CD4-positive, alpha-beta T cell treated with Interleukin-21 for 1 hour (primary cell): Measurements from ENCODE around the gene NIN.

ENCODE experiments used
- DNase-seq: peaks from one replicate; pipeline ENCODE4 v3.0.0-alpha.2; 2020

The NIN gene

DNA sequence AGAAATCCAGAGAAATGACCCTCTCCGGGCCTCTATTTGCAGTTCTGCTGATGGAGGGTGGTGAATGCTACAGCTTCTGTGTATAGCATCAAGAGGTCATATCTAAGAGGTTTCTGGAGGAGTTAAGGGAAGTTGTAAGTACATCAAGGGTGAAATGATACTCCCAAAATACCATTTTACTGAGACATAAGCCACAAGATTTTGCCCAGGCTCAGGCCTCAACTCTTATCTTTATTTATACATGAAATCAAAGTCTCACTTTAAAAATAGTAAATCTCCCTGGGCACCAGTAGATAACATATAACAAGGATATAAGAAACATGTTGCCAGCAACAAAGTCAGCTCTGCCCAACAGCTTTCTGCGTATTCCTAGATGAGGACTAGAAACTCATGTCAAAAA, 40.4 kb downstream of the NIN start:
- DNase-seq: no peak

DNA sequence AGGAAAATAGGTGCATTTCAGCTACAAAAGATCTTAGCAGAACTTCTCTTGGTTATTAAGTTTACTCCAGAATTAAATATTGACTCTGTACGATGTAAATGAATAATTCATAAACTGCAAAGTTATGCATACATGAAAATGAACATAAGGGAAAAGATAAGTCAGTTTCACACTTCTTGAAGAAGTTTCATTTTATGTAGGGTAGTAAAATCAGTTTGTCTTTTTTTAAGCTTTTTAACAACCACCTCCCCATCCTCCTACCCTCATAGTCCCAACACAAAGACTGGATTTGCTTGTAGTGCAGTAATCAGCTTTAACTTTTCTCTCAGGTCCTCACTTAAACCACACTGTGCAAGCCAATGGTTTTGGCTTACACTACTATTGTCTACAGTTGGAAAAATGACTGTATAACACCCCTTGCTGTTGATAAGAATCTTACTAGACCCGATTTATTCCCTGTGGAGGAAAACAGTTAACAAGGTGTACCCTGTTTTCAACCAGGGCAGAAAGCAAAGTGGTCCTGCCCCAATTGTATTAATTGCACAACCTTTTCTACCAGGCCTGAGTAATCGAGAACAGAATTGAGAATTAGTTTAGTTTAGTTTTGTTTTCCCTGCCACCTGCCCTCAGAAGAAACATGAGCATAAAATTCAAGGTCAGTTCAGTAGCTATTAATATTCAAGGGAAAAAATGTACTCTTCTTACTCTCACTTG, 44.1 kb downstream of the NIN start:
- DNase-seq: no peak

- no peak for DNase-seq
Measured at GRCh38 chr14:50785457-50786063, 45.4 kb downstream of the NIN start.

GRCh38 chr14:50784683-50785456, 46.1 kb downstream of the NIN start:
- DNase-seq: no peak

GRCh38 chr14:50783563-50783962, 47.4 kb downstream of the NIN start:
- DNase-seq: no peak

GRCh38 chr14:50780393-50780792, 50.6 kb downstream of the NIN start:
- DNase-seq: no peak

DNA sequence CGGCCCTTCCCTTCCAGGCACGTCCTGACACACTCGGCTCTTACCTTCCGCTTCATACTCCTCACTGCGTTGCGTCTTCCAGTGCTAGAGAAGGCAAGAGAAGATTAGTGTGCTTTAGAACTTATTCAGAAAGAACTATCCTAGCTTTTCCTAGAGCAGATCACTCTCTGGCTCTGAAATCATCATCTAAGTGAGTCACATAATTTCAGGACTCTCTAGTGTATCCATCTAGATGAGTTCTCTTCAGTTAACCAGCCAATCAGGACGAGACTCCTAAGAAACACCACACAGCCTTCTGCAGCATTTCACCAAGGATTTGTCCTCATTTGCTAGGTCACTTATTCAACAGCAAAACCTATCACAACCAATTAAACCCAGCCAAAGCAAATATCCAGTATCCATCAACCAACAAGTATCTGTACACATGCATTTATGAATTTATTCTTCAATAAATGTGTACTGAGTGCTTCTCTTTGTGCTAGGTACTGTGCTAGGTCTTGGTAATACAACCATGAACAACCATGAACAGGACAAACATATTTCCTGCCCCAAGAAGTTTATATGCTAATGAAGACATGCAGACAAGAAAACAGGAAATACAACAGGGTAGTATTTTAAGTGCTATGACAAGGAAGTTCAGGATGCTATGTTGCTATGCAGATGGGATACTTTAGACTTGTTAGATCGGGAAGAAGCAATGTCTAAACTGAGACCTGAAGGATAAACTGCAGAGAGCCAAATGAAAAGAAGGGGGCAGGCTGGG, 52.1 kb downstream of the NIN start:
- no peak for DNase-seq

DNA sequence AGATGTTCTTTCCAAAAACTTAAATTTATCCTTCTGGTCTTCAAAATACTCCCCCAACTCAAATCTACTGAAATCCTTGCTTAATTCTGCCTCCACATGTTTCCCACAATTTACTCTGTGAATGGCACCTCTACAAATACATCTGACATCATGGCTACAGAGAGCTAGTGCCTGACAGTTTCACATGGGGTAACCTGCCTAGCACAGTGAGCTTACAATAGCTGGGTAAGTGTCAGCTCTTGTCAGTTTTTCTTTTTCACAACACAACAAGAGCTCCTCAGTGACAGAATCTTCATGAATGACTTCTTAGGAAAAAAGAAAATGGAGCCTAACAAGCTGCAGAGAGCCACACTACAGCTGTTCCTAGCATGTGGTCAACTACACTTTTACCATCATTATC, 54.4 kb downstream of the NIN start:
- DNase-seq: no peak

DNA sequence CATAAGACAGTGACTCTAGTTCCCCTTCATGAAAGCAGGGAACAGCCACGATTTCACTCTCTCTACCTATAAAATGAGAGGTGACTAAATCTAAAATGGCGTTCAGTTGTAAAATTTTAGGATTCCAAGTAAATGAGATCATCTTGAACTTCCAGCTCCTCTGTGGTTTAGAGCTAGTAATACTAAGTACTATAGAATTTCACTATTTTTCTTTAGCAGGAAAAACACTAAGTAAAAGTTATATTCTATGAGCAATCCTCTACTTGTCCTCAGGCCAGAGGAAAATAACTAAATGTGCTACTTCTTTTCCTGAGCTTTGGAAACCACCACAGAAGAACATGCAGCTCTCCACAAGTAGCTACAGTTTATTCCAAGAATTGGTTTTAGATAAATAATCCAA, 55.6 kb downstream of the NIN start:
- no peak for DNase-seq

GRCh38 chr14:50774542-50775267, 56.3 kb downstream of the NIN start:
- no peak for DNase-seq

DNA sequence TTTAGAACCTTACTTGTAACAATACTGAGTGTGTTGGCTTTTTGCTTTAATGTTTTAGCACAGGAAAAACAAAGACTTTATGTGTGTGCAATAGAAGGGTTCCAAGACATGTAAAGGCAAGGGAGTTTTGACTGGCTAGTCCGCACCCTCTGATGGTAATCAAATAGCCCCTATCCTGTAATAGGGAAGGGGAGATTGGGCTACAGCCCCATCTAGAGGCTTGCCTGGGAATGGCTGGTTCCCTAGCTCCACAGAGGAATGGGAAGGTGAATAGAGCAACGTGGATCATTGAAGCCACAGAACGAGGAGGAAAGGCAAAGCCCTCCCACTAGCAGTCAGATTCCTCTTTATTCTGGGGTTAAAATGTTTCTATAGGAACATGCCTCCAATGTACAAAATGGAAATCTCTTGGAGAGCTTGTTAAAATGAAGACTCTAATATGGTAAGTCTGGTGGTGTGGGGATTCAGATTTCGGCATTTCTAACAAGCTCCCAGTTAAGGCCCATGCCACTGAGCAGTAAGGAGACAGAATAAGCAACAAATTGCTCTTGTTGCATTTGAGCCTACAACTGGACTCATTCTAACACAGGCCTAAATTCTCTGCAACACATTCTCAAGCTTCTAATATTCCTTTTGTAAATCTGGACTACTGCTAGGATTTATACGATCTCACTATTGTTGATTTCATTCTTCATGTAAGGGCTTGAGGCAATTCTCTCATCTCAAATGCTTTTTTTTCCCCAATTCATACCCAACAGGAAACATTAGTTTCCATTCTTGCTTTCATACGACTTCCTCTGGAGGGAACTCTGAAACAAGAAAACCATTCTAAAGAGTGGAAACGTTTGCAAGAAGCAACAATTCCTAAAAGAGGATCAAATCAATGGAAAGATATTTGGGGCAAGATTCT, 57.1 kb downstream of the NIN start:
- DNase-seq: peak; percentile 26

DNA sequence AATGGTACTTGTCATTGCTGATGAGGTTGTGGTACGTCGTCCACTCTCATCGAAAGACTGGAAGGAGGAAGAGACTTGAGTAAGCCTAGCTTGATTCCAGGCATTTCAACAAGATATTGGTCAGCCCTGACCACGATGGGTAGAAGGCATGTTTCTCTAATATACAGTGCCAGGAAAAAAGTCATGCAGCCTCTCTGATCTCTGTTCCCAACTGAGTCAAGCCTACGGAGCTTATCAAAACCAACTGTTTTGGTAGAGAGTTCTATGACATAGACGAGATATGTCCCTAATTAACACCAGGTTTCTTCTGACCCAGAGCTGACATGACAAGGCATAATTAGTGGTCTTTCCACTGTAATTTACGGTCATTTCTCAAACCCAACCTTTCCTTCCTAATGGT, 58.5 kb downstream of the NIN start:
- DNase-seq: no peak

- DNase-seq: no peak
Measured at GRCh38 chr14:50770586-50770985, 60.4 kb downstream of the NIN start.

DNA sequence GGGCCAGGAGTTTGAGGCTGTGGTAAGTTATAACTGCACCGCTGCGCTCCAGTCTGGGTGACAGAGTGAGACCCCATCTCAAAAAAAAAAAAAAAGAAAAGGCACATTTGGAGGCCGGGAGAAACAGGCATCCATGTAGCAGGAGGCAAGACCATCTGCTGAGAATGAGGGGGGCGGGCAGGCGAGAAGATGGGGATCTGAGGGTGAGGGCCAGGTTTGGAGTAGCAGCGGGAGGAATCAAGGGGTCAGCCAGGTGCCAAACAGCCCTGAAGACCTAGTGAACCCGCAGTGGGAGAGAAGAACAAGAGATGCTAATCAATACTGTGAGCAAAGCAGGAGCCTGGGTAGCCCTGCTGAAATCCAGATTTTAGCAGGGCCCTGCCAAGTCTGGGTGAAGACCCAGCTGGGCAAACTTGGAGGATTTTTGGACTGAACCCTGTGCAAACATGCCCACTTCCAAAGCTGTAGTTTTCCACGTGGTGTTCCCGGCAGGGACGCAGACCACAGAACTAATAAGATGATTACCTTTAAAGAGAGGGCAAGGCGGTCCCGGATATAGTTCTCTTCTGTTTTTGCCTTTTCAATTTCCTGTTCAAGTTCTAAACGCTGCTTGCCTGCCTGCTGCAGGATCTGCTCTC, 61.0 kb downstream of the NIN start:
- DNase-seq: no peak

GRCh38 chr14:50768680-50769079, 62.3 kb downstream of the NIN start:
- no peak for DNase-seq

DNA sequence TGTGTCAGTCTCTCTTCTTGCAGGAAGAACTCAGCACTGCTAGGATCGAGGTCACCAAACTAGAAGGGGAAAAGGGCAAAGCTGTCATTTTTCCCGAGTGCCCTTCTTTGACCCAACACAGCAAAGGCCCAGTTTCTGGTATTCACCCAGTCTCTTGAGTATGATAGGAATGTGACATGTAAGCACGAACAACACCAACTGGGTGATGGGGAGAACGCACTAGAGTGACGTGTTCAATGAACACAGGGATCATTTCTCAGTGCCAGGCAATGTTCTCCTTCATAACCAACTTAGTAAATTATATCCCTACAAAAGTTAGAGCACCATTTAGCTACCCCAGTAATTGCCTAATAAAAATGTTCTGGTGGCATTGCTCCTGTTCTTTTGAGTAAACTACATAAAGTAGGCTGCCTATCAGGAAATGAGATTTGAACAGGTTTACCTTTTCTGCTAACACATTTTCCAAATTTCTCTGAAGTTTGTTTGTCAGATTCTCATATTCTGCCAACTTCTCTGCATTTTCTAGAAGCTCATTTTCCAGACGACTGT, 64.5 kb downstream of the NIN start:
- DNase-seq: no peak

- DNase-seq: no peak
Measured at GRCh38 chr14:50763382-50764007, 67.5 kb downstream of the NIN start.

DNA sequence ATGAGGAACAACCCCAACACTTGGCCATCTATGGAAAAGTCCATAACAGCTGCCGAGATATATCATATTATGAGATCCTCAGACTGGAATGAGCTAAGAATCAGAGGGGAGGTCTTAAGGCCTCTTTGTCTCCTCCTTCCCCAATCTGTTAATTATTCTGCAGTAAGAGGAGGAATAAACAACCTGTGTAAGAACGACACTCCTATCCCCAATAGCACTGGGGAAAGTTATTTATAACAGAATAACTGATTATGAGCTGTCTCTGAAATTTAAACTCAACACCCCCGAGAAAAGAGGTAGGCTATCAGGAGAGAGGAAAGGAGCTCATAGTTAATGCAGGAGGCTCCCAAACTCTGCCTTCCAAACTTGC, 68.0 kb downstream of the NIN start:
- DNase-seq: no peak

DNA sequence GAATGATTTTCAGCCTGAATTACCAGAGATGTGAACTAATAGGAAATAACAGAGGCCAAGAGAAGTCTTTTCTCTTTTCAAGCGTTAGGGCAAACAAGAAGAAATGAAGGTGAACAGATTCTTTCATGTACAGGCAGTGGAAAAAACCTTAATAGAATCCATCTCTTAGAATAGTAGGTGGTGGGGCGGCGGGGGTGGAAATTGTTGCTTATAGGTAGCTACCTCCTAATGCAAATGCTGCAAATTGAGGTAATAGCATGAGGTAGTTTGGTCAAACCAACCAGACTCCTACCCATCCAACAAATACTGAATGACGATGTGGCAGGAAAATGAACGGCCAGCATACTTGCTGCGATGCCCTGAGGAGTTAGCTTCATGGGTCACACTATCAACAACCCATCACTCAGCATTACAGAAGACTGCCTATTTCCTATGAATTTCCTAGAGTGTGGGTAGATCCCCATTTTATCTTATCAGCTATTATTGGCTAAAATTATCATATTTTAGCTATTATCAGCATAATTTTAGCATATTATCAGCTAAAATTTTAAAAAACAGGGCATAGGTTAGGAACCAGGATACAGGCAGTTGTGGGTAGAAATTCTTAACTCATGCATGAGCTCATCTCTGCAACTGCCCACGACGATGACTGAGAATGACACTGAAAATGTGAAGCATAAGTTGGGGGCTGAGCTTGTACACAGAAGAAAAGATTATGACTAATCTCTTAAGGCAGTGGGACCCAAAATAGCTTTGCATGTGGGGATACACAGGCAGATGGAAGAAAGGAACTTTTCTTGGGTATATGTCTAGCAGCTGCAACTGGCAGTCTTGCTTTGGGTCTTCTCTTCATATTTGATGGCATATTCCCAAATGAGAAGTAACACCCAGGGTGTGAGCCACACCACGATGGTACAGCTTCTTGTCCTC, 68.7 kb downstream of the NIN start:
- DNase-seq: no peak
